Measurements from ENCODE around the gene PTPRS. TPM values are rescaled to one million over a fixed set of nuclear protein-coding genes. Genes with fewer than 3 reads are reported as not detected.

Gene PTPRS
- total and polyA plus RNA-seq, 9 of the 15 experiments (the other 6 are each of a cell fraction or from before 2014, with no cell fraction given), result 1.1 to 49.4 (median 14.1) TPM

DNA sequence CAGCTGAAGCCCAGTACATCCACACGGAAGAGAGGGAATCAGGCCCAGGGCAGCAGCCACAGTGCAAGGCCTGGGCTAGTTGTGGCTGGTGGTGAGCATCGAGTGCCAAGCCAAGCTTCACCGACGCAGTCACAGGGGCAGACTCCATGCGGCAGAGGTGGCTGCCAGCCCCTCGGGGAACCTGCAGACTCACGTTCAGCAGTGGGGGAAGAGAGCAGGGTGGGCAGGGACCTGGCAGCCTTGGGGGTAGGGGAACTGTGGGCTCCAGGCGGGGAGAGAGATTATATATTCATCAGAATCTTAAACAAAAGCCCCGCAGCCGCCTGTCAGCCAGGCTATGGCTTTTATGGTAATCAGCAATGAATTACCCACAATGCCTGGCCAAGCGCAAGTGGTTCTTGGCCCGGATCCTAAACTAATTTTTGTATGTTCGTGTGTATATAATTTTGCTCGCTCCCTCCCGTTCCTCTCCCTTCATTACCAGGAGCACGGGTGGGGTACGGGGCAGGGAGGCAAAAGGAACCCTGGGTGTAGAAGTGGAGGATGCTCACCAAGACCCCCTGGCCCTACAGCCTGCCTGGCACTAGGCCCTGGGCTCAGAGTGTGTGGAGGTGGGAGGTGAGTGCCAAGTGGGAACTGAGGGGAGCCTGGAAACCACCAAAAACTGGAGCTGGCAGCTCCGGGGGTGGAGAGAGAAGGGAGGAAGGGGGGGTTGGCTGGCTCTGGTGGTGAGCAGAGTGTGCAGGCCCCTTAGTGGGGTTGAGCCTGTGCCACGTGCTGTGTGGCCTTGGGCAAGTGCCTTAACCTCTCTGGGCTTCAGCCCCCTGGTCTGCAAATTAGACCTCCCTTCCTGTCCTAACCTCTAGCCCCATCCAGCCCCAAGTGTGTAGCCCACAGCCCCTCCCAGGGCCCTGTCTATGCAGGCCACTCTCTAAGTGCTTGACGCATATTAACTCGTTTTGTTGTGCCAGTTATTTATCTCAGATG lies 31.9 kb downstream of the PTPRS start (continued):
- TF ChIP-seq, protein P1, sequence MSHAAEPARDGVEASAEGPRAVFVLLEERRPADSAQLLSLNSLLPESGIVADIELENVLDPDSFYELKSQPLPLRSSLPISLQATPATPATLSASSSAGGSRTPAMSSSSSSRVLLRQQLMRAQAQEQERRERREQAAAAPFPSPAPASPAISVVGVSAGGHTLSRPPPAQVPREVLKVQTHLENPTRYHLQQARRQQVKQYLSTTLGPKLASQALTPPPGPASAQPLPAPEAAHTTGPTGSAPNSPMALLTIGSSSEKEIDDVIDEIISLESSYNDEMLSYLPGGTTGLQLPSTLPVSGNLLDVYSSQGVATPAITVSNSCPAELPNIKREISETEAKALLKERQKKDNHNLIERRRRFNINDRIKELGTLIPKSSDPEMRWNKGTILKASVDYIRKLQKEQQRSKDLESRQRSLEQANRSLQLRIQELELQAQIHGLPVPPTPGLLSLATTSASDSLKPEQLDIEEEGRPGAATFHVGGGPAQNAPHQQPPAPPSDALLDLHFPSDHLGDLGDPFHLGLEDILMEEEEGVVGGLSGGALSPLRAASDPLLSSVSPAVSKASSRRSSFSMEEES (CRISPR knock-in tag; IDR thresholded peaks at IDR 0.05), result no peak
- TF ChIP-seq, protein P2, sequence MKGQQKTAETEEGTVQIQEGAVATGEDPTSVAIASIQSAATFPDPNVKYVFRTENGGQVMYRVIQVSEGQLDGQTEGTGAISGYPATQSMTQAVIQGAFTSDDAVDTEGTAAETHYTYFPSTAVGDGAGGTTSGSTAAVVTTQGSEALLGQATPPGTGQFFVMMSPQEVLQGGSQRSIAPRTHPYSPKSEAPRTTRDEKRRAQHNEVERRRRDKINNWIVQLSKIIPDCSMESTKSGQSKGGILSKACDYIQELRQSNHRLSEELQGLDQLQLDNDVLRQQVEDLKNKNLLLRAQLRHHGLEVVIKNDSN (CRISPR knock-in tag; IDR thresholded peaks at IDR 0.05), result no peak
- TF ChIP-seq, protein P3, sequence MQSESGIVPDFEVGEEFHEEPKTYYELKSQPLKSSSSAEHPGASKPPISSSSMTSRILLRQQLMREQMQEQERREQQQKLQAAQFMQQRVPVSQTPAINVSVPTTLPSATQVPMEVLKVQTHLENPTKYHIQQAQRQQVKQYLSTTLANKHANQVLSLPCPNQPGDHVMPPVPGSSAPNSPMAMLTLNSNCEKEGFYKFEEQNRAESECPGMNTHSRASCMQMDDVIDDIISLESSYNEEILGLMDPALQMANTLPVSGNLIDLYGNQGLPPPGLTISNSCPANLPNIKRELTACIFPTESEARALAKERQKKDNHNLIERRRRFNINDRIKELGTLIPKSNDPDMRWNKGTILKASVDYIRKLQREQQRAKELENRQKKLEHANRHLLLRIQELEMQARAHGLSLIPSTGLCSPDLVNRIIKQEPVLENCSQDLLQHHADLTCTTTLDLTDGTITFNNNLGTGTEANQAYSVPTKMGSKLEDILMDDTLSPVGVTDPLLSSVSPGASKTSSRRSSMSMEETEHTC (IDR thresholded peaks at IDR 0.05), result no peak
- TF ChIP-seq THAP7 (CRISPR knock-in tag; IDR thresholded peaks at IDR 0.05) (no peak), MYC (IDR thresholded peaks at IDR 0.05; ENCODE audit: low read depth, low read length) (0 out of 2 replicates have a peak, but pooled peaks have one; percentile 12), MYC (CRISPR knock-in tag; IDR thresholded peaks at IDR 0.05; ENCODE audit: borderline replicate concordance, low read depth) (no peak), HNRNPL (IDR thresholded peaks at IDR 0.05; ENCODE audit: low read depth, low read length) (no peak), ASH1L (IDR thresholded peaks at IDR 0.05; ENCODE audit: borderline replicate concordance, low read depth, partially characterized antibody) (no peak), LEF1 (IDR thresholded peaks at IDR 0.05) (no peak), ZNF224 (CRISPR knock-in tag; IDR thresholded peaks at IDR 0.05) (no peak), ZNF780A (CRISPR knock-in tag; IDR thresholded peaks at IDR 0.05) (no peak), SRSF3 (IDR thresholded peaks at IDR 0.05; ENCODE audit: insufficient read depth, low read length) (no peak), TAF1 (IDR thresholded peaks at IDR 0.05; ENCODE audit: control insufficient read depth, extremely low read depth, insufficient read depth, low read length, severe bottlenecking) (no peak), NFYB (IDR thresholded peaks at IDR 0.05; ENCODE audit: extremely low read depth, insufficient read length) (no peak), GTF2F1 (IDR thresholded peaks at IDR 0.05; ENCODE audit: low read depth, low read length) (peak; percentile 97)
- TF ChIP-seq, protein P4, sequence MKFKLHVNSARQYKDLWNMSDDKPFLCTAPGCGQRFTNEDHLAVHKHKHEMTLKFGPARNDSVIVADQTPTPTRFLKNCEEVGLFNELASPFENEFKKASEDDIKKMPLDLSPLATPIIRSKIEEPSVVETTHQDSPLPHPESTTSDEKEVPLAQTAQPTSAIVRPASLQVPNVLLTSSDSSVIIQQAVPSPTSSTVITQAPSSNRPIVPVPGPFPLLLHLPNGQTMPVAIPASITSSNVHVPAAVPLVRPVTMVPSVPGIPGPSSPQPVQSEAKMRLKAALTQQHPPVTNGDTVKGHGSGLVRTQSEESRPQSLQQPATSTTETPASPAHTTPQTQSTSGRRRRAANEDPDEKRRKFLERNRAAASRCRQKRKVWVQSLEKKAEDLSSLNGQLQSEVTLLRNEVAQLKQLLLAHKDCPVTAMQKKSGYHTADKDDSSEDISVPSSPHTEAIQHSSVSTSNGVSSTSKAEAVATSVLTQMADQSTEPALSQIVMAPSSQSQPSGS (CRISPR knock-in tag; IDR thresholded peaks at IDR 0.05), result no peak
- TF ChIP-seq, protein P5, sequence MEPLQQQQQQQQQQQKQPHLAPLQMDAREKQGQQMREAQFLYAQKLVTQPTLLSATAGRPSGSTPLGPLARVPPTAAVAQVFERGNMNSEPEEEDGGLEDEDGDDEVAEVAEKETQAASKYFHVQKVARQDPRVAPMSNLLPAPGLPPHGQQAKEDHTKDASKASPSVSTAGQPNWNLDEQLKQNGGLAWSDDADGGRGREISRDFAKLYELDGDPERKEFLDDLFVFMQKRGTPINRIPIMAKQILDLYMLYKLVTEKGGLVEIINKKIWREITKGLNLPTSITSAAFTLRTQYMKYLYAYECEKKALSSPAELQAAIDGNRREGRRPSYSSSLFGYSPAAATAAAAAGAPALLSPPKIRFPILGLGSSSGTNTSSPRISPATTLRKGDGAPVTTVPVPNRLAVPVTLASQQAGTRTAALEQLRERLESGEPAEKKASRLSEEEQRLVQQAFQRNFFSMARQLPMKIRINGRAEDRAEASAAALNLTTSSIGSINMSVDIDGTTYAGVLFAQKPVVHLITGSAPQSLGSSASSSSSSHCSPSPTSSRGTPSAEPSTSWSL (CRISPR knock-in tag; IDR thresholded peaks at IDR 0.05; ENCODE audit: borderline replicate concordance), result no peak

Data from K562 (cell line).